ENCODE measurements around the gene ANKRD65. TPM values are rescaled to one million over a fixed set of nuclear protein-coding genes. Genes with fewer than 3 reads are reported as not detected.
A peak's percentile ranks its signal among the peaks of the same experiment; 100 is the strongest.

Gene ANKRD65
- total RNA-seq, 1 experiment from 2014 or later, result 0.18 TPM

GRCh38 chr1:1390675-1391074 lies 30.4 kb downstream of the ANKRD65 start:
- Histone ChIP-seq H3K27ac (ENCODE audit: low read length) (no peak overlapping the region), H3K4me2 (ENCODE audit: low read length) (no peak overlapping the region), H3K27me3 (ENCODE audit: low read length) (no peaks in the 10 kb centered on the region), H3F3A (ENCODE audit: low read length, unreplicated experiment) (no peaks in the 10 kb centered on the region), H3K9me3 (ENCODE audit: low read length) (no peaks in the 10 kb centered on the region), H3K79me2 (ENCODE audit: low read length) (peaks cover 74% of the 10 kb centered on the region), H2AFZ (ENCODE audit: low read length) (no peak overlapping the region), H3K4me3 (ENCODE audit: low read length) (no peak overlapping the region), H3K9ac (ENCODE audit: low read length) (no peak overlapping the region), H4K20me1 (ENCODE audit: low read length) (0 out of 2 replicates have a peak, but pooled peaks cover 11% of the 10 kb centered on the region), H3K4me1 (ENCODE audit: insufficient read depth, low read length) (no peaks in the 10 kb centered on the region), H3K9me2 (replicated peaks; ENCODE audit: low read length) (no peaks in the 10 kb centered on the region), H3K36me3 (ENCODE audit: low read depth, low read length) (peaks cover 94% of the 10 kb centered on the region)
- TSS peak; percentile 21 for BruUV-seq (replicated peaks)
- DNase-seq (no peak), ATAC-seq (no peak)
- POLR2A ChIA-PET (ENCODE audit: unreplicated experiment), result no interaction called here
- TF ChIP-seq EZH2 (IDR thresholded peaks at IDR 0.05; ENCODE audit: low read length, unreplicated experiment) (no peak), CTCF (conservative IDR thresholded peaks at IDR 0.05; ENCODE audit: low read depth, low read length) (no peak), EZH2phosphoT487 (IDR thresholded peaks at IDR 0.05; ENCODE audit: borderline replicate concordance, low read length) (no peak)
- intact Hi-C loops (cut with micrococcal nuclease), result no loop called here
- CTCF ChIA-PET, result no interaction called here

DNA sequence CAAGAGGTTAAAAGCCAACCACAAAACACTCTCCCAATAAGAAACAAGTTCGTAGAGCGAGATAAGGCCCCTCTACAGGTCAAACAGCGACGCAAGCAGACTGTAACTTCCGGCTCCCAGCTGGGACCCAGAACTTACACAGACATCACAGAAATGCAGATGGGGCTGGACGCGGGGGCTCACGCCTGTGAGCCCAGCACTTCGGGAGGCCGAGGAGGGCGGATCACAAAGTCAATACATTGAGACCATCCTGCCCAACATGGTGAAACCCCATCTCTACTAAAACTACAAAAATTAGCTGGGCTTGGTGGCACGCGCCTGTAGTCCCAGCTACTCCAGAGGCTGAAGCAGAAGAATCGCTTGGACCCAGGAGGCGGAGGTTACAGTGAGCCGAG lies 33.0 kb downstream of the ANKRD65 start:
- POLR2A ChIA-PET (ENCODE audit: unreplicated experiment), result no interaction called here
- Histone ChIP-seq H3K27ac (ENCODE audit: low read length) (no peak overlapping the region), H3K36me3 (ENCODE audit: low read depth, low read length) (peaks cover 83% of the 10 kb centered on the region), H3K9me3 (ENCODE audit: low read length) (no peaks in the 10 kb centered on the region), H3F3A (ENCODE audit: low read length, unreplicated experiment) (no peaks in the 10 kb centered on the region), H2AFZ (ENCODE audit: low read length) (no peak overlapping the region), H3K27me3 (ENCODE audit: low read length) (no peaks in the 10 kb centered on the region), H3K9ac (ENCODE audit: low read length) (no peak overlapping the region), H3K4me3 (ENCODE audit: low read length) (no peak overlapping the region), H3K79me2 (ENCODE audit: low read length) (peaks cover 68% of the 10 kb centered on the region), H3K4me2 (ENCODE audit: low read length) (no peak overlapping the region), H3K4me1 (ENCODE audit: insufficient read depth, low read length) (no peaks in the 10 kb centered on the region), H3K9me2 (replicated peaks; ENCODE audit: low read length) (no peaks in the 10 kb centered on the region), H4K20me1 (ENCODE audit: low read length) (0 out of 2 replicates have a peak, but pooled peaks cover under 1% of the 10 kb centered on the region)
- ATAC-seq (no peak), DNase-seq (no peak)
- intact Hi-C loops (cut with micrococcal nuclease), result no loop called here
- CTCF ChIA-PET, result interaction anchor here (0.6 kb wide), 1 partner anchor 118 kb away, joined by 4 read pairs; no protein-coding TSS in a partner anchor
- no TSS peak for BruUV-seq (replicated peaks)
- no peak for TF ChIP-seq EZH2 (IDR thresholded peaks at IDR 0.05; ENCODE audit: low read length, unreplicated experiment)
- TF ChIP-seq EZH2phosphoT487 (IDR thresholded peaks at IDR 0.05; ENCODE audit: borderline replicate concordance, low read length), result no peak
- no peak for TF ChIP-seq CTCF (conservative IDR thresholded peaks at IDR 0.05; ENCODE audit: low read depth, low read length)

- Histone ChIP-seq H3K4me1 (ENCODE audit: insufficient read depth, low read length) (no peaks in the 10 kb centered on the region), H4K20me1 (ENCODE audit: low read length) (no peaks in the 10 kb centered on the region), H3K27me3 (ENCODE audit: low read length) (no peaks in the 10 kb centered on the region), H2AFZ (ENCODE audit: low read length) (no peak overlapping the region), H3K27ac (ENCODE audit: low read length) (no peak overlapping the region), H3K9me3 (ENCODE audit: low read length) (no peaks in the 10 kb centered on the region), H3K79me2 (ENCODE audit: low read length) (peaks cover 70% of the 10 kb centered on the region), H3K9me2 (replicated peaks; ENCODE audit: low read length) (no peaks in the 10 kb centered on the region), H3K9ac (ENCODE audit: low read length) (no peak overlapping the region), H3K4me2 (ENCODE audit: low read length) (no peak overlapping the region), H3F3A (ENCODE audit: low read length, unreplicated experiment) (no peaks in the 10 kb centered on the region), H3K4me3 (ENCODE audit: low read length) (no peak overlapping the region), H3K36me3 (ENCODE audit: low read depth, low read length) (peaks cover 77% of the 10 kb centered on the region)
- intact Hi-C loops (cut with micrococcal nuclease), result no loop called here
- no peak for DNase-seq
- no peak for ATAC-seq
- ChIA-PET POLR2A (ENCODE audit: unreplicated experiment) (no interaction called here), CTCF (interaction anchor here (0.6 kb wide), 1 partner anchor 118 kb away, joined by 4 read pairs; no protein-coding TSS in a partner anchor)
- no TSS peak for BruUV-seq (replicated peaks)
- TF ChIP-seq EZH2phosphoT487 (IDR thresholded peaks at IDR 0.05; ENCODE audit: borderline replicate concordance, low read length) (no peak), CTCF (conservative IDR thresholded peaks at IDR 0.05; ENCODE audit: low read depth, low read length) (no peak), EZH2 (IDR thresholded peaks at IDR 0.05; ENCODE audit: low read length, unreplicated experiment) (no peak)
These were observed 33.7 kb downstream of the ANKRD65 start for GRCh38 chr1:1387098-1388077.
